Thyroid gland (tissue), 4 donors: ENCODE data around the gene RFX7. TPM values are rescaled to one million over a fixed set of nuclear protein-coding genes. Genes with fewer than 3 reads are reported as not detected.

Source experiments
- DNase-seq, 2 donors: peaks; one replicate each; pipeline ENCODE4 v3.0.0-alpha.2; 2019
- H3K27ac ChIP-seq, 3 donors: fragments of 200-600 bp; sonication (generic); 1 replicate in 2 of 3; 2 replicates in 1 of 3; pipeline ENCODE4 v1.5.1; 2016 to 2019; ENCODE audit warnings: mild to moderate bottlenecking in 1 of 3, moderate library complexity in 1 of 3
- H3K27me3 ChIP-seq: fragments of 200-600 bp; sonication (generic); one replicate; pipeline ENCODE4 v1.5.1; 2019
- H3K36me3 ChIP-seq, 2 donors: fragments of 200-600 bp; sonication (generic); one replicate each; pipeline ENCODE4 v1.5.1; 2016 to 2019
- H3K4me1 ChIP-seq, 2 donors: fragments of 200-600 bp; sonication (generic); one replicate each; pipeline ENCODE4 v1.5.1; 2017 to 2019
- H3K4me3 ChIP-seq, 3 donors: fragments of 200-600 bp; sonication (generic); replicated peaks in 1 of 3; 1 replicate in 2 of 3; 2 replicates in 1 of 3; pipeline ENCODE4 v1.5.1; 2016; ENCODE audit warnings: mild to moderate bottlenecking in 1 of 3
- H3K9me3 ChIP-seq: fragments of 200-600 bp; sonication (generic); one replicate; pipeline ENCODE4 v1.5.1; 2017
- CTCF ChIP-seq, 6 experiments: fragments of 200-600 bp in 3 of 6; fragments of 450-650 bp in 3 of 6; sonication (generic) in 3 of 6; IDR thresholded peaks; one replicate each; pipeline ENCODE4 v1.5.1; 2016 to 2019; ENCODE audit warnings: antibody characterized with exemption in 6 of 6, mild to moderate bottlenecking in 2 of 6, inconsistent platforms in 1 of 6, moderate library complexity in 1 of 6
- POLR2A ChIP-seq, 2 donors: fragments of 450-650 bp; IDR thresholded peaks; one replicate each; pipeline ENCODE4 v1.6.1; 2017; ENCODE audit warnings: antibody characterized with exemption in 2 of 2, mild to moderate bottlenecking in 2 of 2, moderate library complexity in 1 of 2
- WGBS, 2 donors: methylation state at CpG; one replicate each; pipeline ENCODE4 v1.1.5; 2017; 5-methylcytosine and 5-hydroxymethylcytosine counted together
- intact Hi-C: fragments of 100-400 bp; cut with DNase I; formaldehyde crosslinking; loops from one replicate; pipeline ENCODE4 v1.15.1; 2023
- total RNA-seq, 4 donors: library from RNA; depleted of rRNA; stranded (reverse); fragments of >200 nt; gene quantifications; one replicate each; pipeline ENCODE4 v1.2.3, GENCODE V29; 2016

RFX7 gene
- total RNA-seq, 4 donors from 2014 or later = 9.7 to 12.6 (median 11.4) TPM

DNA sequence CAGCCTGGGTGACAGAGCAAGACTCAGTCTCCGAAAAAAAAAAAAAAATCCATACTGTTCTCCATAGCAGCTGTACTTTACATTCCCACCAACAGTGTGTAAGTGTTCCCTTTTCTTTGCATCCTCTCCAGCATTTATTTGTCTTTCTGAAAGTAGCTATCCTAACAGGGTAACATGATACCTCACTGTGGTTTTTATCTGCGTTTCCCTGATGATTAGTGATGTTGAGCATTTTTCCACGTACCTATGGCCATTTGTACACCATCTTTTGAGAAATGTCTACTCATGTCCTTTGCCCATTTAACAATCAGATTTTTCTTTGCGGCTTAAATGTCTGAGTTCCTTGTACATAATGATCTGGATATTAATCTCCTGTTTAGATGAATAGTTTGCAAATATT, 119.3 kb downstream of the RFX7 start:
- intact Hi-C loops = no loop called here
- TF ChIP-seq CTCF (IDR thresholded peaks at IDR 0.05) (no peak), POLR2A (IDR thresholded peaks at IDR 0.05) (no peak)
- DNase-seq = no peak
- Histone ChIP-seq H3K4me3 (no peak overlapping the region), H3K27ac (no peak overlapping the region), H3K9me3 (no peaks in the 10 kb centered on the region), H3K27me3 (no peaks in the 10 kb centered on the region), H3K36me3 (no peaks in the 10 kb centered on the region), H3K4me1 (no peaks in the 10 kb centered on the region)
- WGBS, 2 donors = 96 to 98% methylated on average over 4 of the region's 4 CpGs

DNA sequence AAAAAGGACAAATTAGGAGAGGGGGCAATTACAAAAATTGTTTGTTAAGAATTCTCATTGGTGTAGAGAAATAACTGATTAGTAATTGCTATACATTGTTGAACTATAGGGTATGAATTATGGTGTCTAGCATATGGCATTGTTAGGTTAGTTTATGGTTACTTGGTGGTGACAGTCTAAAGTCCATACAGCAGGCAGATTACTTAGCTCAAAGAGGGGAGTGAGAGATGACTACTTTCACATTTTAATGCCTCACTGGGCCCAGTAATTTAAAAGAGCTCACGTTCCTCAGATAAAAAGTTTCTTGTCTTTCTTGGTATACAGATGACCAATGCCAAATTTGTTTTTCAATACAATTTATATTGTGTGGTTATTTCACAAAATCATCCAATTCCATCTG, 137.8 kb downstream of the RFX7 start:
- no peaks in the 10 kb centered on the region for H3K9me3 ChIP-seq
- H3K4me3 ChIP-seq = no peak overlapping the region
- DNase-seq = no peak
- intact Hi-C loops = no loop called here
- H3K4me1 ChIP-seq = peaks cover 11 to 22% of the 10 kb centered on the region in 2 donors
- no peaks in the 10 kb centered on the region for H3K36me3 ChIP-seq
- no peaks in the 10 kb centered on the region for H3K27me3 ChIP-seq
- H3K27ac ChIP-seq = no peak overlapping the region
- TF ChIP-seq POLR2A (IDR thresholded peaks at IDR 0.05) (no peak), CTCF (IDR thresholded peaks at IDR 0.05) (no peak)
- 56 to 59% methylated on average over 1 of the region's 1 CpG for WGBS, 2 donors

- Histone ChIP-seq H3K4me3 (no peak overlapping the region), H3K9me3 (no peaks in the 10 kb centered on the region), H3K4me1 (peaks cover 11 to 22% of the 10 kb centered on the region in 2 donors), H3K36me3 (no peaks in the 10 kb centered on the region), H3K27ac (no peak overlapping the region), H3K27me3 (no peaks in the 10 kb centered on the region)
- intact Hi-C loops = no loop called here
- WGBS, 2 donors = 49 to 54% methylated on average over 3 of the region's 3 CpGs
- DNase-seq = peak; percentile 12 to 19
- TF ChIP-seq CTCF (IDR thresholded peaks at IDR 0.05) = no peak
Observed at GRCh38 chr15:56102441-56102840, 141.2 kb downstream of the RFX7 start.

DNA sequence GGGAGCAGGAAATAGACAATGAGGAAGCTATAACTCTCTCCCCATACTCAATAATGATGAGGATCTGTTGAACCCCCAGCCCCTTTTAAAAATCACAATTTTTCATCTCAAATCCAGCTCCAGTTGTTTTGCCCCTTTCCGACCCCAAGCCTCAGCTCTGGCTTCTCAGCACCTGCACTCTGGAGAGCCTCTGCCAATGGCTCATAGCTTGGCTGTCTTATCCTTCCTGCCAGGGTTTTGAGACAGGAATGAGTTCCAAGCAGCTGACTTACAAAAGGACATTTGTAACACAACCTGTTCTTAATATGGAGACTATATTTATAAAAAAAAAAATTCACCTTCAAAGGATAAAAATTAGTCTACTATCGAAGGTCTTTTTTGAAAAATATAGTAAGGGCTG, 144.4 kb downstream of the RFX7 start:
- Histone ChIP-seq H3K27ac (no peak overlapping the region), H3K27me3 (no peaks in the 10 kb centered on the region), H3K4me3 (no peak overlapping the region), H3K9me3 (no peaks in the 10 kb centered on the region), H3K36me3 (peaks cover 19 to 22% of the 10 kb centered on the region in 2 donors), H3K4me1 (peaks cover 7 to 9% of the 10 kb centered on the region in 2 donors)
- DNase-seq = peak; percentile 12 to 32
- 87 to 88% methylated on average over 2 of the region's 2 CpGs for WGBS, 2 donors
- intact Hi-C loops = no loop called here
- TF ChIP-seq CTCF (IDR thresholded peaks at IDR 0.05) (no peak), POLR2A (IDR thresholded peaks at IDR 0.05) (no peak)

- Histone ChIP-seq H3K4me1 (peaks cover 6 to 7% of the 10 kb centered on the region in 2 donors), H3K27ac (no peak overlapping the region), H3K4me3 (no peak overlapping the region), H3K36me3 (peaks cover 26 to 32% of the 10 kb centered on the region in 2 donors), H3K9me3 (no peaks in the 10 kb centered on the region), H3K27me3 (no peaks in the 10 kb centered on the region)
- intact Hi-C loops = no loop called here
- WGBS, 2 donors = 94 to 95% methylated on average over 5 of the region's 5 CpGs
- TF ChIP-seq POLR2A (IDR thresholded peaks at IDR 0.05) = no peak
- no peak for TF ChIP-seq CTCF (IDR thresholded peaks at IDR 0.05)
- DNase-seq = no peak
Observed at GRCh38 chr15:56098195-56098863, 145.3 kb downstream of the RFX7 start.
